HG03095 (cell line): Measurements from ENCODE around the gene HPS3.
"Not testable (repeated sequence)": the region's sequence is repeated elsewhere in the genome, so short reads cannot be mapped to it uniquely, and the experiment has no call there.

Source experiments
- ATAC-seq: cut with Tn5 transposase; IDR thresholded peaks from one replicate; pipeline ENCODE4 v1.9.1; 2021; ENCODE audit warnings: moderate library complexity; ENCODE audit not compliant: unreplicated experiment

HPS3 gene, protein sequence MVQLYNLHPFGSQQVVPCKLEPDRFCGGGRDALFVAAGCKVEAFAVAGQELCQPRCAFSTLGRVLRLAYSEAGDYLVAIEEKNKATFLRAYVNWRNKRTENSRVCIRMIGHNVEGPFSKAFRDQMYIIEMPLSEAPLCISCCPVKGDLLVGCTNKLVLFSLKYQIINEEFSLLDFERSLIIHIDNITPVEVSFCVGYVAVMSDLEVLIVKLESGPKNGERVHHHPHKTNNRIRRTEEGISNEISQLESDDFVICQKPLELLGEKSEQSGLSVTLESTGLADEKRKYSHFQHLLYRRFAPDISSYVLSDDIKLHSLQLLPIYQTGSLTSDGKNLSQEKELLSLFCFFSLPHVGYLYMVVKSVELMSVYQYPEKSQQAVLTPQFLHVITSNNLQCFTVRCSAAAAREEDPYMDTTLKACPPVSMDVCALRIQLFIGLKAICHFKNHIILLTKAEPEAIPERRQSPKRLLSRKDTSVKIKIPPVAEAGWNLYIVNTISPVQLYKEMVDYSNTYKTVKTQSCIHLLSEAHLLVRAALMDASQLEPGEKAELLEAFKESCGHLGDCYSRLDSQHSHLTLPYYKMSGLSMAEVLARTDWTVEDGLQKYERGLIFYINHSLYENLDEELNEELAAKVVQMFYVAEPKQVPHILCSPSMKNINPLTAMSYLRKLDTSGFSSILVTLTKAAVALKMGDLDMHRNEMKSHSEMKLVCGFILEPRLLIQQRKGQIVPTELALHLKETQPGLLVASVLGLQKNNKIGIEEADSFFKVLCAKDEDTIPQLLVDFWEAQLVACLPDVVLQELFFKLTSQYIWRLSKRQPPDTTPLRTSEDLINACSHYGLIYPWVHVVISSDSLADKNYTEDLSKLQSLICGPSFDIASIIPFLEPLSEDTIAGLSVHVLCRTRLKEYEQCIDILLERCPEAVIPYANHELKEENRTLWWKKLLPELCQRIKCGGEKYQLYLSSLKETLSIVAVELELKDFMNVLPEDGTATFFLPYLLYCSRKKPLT

DNA sequence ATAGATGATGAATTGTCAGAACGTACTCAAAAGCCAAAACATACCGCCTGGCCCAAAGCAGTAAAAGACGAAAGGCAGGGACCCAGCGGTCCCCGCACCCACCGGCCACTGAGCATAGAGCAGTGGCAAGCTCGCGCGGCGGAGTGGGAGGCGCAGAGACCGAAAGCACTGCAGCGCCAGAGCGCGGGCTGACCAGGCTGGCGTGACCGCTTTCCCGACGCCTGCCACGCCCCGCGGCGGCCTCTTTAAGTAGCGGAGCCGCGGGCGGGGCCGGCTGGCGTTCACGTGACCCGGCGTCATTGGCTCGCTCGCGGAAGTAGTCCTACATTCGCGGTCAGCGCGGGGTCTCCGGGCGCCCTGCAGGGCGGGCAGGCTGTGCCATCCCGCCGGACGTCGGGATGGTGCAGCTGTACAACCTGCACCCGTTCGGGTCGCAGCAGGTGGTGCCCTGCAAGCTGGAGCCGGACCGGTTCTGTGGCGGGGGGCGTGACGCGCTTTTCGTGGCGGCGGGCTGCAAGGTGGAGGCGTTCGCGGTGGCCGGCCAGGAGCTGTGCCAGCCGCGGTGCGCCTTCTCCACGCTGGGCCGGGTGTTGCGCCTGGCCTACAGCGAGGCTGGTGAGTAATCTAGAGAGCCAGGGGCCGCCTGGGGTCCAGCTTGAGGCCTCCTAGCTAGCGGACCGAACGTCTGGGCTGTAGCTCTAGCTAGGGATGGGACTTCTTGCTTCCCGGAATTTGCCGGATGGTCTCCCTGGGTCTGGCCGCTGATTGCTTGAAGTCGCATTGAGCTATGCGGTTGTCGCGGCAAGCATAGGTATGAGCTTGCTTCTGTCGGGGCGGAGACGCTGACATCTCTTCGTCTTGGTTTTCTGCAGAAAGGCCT lies at the start of gene HPS3:
Gene HPS3 (plus strand): TSS at position 313 of the 880 bp plus-strand sequence. CDS start 86 bp downstream, at position 399.
- ATAC-seq, result peak; percentile 96

GRCh38 chr3:149080011-149080698 lies 49.3 kb upstream of the HPS3 start:
- ATAC-seq, result no peak

DNA sequence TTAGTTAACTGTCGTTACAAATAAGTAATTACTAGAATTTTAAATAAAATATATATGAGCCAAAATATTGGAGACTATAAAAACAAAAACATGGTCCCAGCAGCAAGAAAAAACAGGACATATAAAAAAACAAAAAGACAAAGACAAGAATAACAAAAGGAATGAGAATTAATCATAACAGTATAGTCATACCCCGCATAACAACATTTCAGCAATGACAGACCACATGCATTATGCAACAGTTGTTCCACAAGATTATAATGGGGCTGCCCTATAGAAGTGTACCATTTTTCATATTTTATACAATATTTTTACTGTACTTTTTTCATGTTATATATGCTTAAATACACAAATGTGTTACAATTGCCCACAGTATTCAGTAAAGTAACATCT lies 48.7 kb upstream of the HPS3 start:
- ATAC-seq, result no peak

DNA sequence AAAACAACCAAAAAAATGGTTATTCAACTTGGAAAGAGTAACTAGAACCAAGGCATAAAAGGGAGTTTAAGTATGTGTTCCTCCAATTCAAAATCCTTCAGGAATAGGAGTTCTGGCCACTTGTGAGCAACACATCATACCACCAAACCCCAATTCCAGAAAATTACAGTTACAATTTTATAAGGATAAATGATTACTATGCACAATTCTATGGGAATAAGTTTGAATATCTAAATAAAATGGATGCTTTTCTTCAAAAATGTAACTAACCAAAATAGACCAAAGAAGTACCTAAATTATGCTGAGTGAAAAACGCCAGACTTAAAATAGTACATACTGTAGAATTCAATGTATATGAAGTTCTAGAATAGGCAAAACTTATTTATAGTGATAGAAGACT lies 47.7 kb upstream of the HPS3 start:
- ATAC-seq, result no peak

GRCh38 chr3:149085828-149086231 lies 43.6 kb upstream of the HPS3 start:
- ATAC-seq, result peak; percentile 32

DNA sequence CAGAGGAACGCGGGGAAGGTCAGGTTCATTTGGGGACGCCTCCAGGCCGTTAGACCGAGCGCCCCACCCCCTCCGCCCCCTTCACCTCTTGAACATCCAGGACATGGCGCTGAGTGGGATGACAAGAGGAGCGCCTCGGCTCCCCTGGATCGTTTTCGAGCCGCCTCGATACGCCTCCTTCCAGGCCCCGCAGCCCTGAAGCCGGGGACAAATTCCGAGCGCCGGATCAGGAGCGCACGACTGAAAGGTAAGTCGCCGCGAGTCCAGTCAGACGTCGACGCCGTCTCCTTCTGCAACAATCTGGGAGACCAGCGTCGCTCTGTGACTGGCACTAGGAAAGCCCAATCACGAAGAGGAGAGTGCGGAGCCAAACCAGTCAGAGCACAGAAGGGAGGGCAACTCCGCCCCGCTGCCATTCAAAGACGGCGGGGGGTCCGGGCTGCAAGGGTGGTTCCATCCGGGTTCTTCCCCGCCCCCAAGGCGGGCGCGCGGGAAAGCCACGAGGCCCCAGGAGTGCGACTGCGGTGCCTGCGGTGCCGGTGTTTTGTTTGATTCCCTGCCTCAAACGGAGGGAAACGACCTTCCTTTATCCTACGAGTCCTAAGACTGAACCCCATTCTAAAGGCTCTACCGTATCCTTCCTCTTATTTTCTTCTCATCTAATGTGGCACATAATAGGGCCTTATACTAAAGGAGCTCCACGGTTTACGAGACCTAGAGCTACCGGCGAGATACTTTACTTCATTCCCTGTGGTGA lies 43.0 kb upstream of the HPS3 start, which contains the start of gene HLTF:
Gene HLTF (minus strand): TSS at position 302 of the 757 bp plus-strand sequence. CDS start 197 bp downstream, at position 105.
- ATAC-seq, result peak; percentile 99

- ATAC-seq, result no peak
These were observed 42.2 kb upstream of the HPS3 start for GRCh38 chr3:149087208-149087607.

- no peak for ATAC-seq
These were observed 40.0 kb upstream of the HPS3 start for GRCh38 chr3:149089395-149089794.

GRCh38 chr3:149090461-149090860 lies 39.0 kb upstream of the HPS3 start:
- no peak for ATAC-seq

- no peak for ATAC-seq
These were observed 38.5 kb upstream of the HPS3 start for GRCh38 chr3:149090907-149091306.

- ATAC-seq, result no peak
These were observed 37.5 kb upstream of the HPS3 start for GRCh38 chr3:149091983-149092382.

DNA sequence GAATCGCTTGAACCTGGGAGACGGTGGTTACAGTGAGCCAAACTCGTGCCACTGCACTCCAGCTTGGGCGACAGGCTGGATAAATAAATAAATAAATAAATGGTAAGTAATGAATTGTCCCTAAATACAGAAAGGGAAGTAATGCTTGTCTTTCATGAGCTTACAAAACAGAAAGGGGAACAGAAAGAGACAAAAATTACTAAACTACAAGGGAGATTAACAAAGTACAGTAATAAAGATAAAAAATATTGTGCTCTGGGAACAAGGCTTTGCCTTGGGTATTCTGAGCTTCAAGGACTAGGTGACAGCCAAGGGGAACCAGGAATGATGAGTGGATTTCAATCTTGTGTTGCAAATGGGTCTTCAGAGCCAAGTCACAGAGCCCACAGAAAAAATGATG lies 34.0 kb upstream of the HPS3 start:
- ATAC-seq, result peak; percentile 92

DNA sequence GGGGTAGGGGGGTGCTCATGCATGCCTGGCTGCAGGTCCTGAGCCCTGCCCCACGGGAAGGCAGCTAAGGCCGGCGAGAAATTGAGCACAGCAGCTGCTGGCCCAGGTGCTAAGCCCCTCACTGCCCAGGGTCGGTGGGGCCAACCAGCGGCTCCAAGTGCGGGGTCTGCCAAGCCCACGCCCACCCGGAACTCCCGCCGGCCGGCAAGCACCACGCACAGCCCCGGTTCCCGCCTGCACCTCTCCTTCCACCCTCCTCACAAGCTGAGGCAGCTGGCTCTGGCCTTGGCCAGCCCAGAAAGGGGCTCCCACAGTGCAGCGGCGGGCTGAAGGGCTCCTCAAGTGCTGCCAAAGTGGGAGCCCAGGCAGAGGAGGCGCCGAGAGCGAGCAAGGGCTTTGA lies 31.5 kb upstream of the HPS3 start:
- ATAC-seq, result not testable (repeated sequence)

DNA sequence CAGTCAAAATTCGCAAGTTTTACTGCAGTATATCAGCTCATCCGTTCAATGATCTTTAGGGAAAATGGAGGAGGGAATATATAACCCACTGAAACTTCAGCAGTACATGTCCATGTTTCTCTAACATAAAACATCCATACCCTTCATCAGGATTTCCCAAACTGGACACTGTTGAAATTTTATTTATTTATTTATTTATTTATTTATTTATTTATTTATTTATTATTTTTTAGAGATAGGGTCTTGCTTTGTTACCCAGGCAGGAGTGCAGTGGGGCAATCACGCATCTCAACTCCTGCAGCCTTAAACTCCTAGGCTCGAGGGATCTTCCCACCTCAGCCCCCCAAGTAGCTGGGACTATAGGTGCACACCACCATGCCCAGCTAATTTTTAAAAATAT lies 28.3 kb upstream of the HPS3 start:
- no peak for ATAC-seq

DNA sequence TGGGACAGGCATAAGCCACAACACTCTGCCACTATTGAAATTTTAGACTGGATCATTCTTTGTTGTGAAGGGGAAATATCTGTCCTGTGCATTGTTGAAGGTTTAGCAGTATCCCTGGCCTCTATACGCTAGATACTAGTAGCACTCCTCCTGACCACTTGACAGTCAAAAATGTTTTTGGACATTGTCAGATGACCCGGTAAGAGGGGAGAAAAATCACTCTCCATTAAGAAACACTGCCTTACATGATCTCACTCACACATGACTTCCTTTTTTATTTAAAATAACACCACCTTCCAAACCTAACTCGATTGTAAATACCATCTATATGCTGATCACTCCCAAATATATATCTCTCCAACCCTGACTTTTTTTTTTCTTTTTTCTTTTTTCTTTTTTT lies 27.8 kb upstream of the HPS3 start:
- no peak for ATAC-seq

DNA sequence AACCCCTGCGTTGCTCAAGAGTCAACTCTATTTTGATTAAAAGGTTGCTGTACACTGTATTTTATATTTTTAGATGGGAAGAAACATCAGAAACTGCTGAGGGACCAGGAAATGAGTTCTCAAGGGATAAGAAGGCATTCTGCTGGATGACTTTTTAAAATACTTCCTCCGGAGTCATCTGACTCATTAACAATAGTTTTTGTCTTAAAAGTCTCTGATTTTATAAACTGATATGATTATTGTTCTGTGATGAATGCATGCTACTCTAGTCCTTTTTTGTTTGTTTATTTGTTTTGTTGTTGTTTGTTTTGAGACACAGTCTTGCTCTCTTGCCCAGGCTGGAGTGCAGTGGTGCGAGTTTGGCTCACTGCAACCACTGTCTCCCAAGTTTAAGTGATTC lies 25.0 kb upstream of the HPS3 start:
- ATAC-seq, result no peak

- no peak for ATAC-seq
These were observed 15.0 kb upstream of the HPS3 start for GRCh38 chr3:149114458-149114857.

GRCh38 chr3:149115114-149115513 lies 14.3 kb upstream of the HPS3 start:
- ATAC-seq, result no peak

DNA sequence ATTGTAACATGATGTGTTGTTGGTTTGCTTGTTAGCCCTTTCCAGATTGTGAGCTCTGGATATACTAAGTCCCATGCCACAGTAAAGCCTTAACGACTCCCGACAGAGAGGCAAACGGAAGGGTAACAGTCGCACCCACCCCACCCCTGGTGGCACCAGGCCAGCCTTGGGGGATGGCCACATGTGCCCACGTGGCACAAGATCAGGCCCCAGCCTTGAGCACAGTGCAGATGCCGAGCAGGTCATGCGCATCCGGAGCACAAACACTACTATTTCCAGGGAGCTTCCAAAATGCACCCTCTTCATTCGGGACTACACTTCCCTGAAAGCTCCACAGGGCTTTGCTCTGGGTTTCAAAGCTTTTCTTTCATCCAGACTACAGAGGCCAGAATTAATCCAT lies 10.7 kb upstream of the HPS3 start:
- ATAC-seq, result no peak
